GM12878 (cell line): ENCODE results near the gene RASGEF1B. TPM values are rescaled to one million over a fixed set of nuclear protein-coding genes. Genes with fewer than 3 reads are reported as not detected.

ENCODE experiments used
- ATAC-seq: fragments of 200-7000 bp; cut with Tn5 transposase; 3 replicates; pipeline ENCODE4 v1.9.1; 2020; ENCODE audit warnings: mild to moderate bottlenecking, moderate library complexity
- BruUV-seq: library from RNA; stranded (reverse); fragments of 400-500 nt; replicated peaks from 2 replicates; lab custom pipeline; 2021; lab: Mats Ljungman, UMichigan
- CTCF ChIA-PET: fragments of 300-600 bp; sonication (Branson Sonifier 250); formaldehyde crosslinking; extraction: SDS; loops from one replicate; lab custom pipeline; 2021; ENCODE audit warnings: inconsistent platforms; lab: Yijun Ruan, JAX
- POLR2A ChIA-PET: fragments of 350-600 bp; formaldehyde crosslinking; extraction: SDS; loops from one replicate; lab custom pipeline; 2021; ENCODE audit warnings: inconsistent platforms; lab: Charles Lee
- RAD21 ChIA-PET: fragments of 300-600 bp; sonication (Branson Sonifier 250); formaldehyde crosslinking; loops from one replicate; lab custom pipeline; 2023; ENCODE audit warnings: antibody characterized with exemption; ENCODE audit not compliant: unreplicated experiment; lab: Charles Lee
- SMC1A ChIA-PET: fragments of 300-600 bp; sonication (Branson Sonifier 250); formaldehyde crosslinking; loops from one replicate; lab custom pipeline; 2023; ENCODE audit not compliant: unreplicated experiment, uncharacterized antibody; lab: Charles Lee
- DNase-seq: peaks from one replicate; pipeline ENCODE4 v3.0.0-alpha.2; 2011; ENCODE audit warnings: low read depth, low spot score
- FAIRE-seq: peaks from 3 replicates; lab custom pipeline; 2011; peaks lifted over from hg19 to GRCh38; lab: Jason Lieb, UNC
- H2AFZ ChIP-seq: 2 replicates; pipeline ENCODE4 v1.6.0; 2011; ENCODE audit warnings: low read depth, low read length, control low read depth; ENCODE audit not compliant: control insufficient read depth
- H3K27ac ChIP-seq: 2 replicates; pipeline ENCODE4 v1.5.1; 2011; ENCODE audit warnings: control low read depth; ENCODE audit not compliant: control insufficient read depth, insufficient read depth
- H3K27me3 ChIP-seq, 2 experiments: replicated peaks in 1 of 2; 2 replicates each; pipeline versions ENCODE4 v1.6.0 to v1.6.1; 2011; ENCODE audit warnings: low read length in 1 of 2; ENCODE audit not compliant: control insufficient read depth in 2 of 2, insufficient read depth in 2 of 2
- H3K36me3 ChIP-seq, 2 experiments: 2 replicates each; pipeline ENCODE4 v1.5.1; 2011; ENCODE audit warnings: low read length in 1 of 2; ENCODE audit not compliant: control insufficient read depth in 2 of 2, insufficient read depth in 2 of 2
- H3K4me1 ChIP-seq: 2 replicates; pipeline ENCODE4 v1.6.1; 2011; ENCODE audit warnings: mild to moderate bottlenecking, low read length, moderate library complexity, mixed read lengths; ENCODE audit not compliant: control insufficient read depth, insufficient read depth
- H3K4me2 ChIP-seq: 2 replicates; pipeline ENCODE4 v1.6.0; 2011; ENCODE audit warnings: control low read depth; ENCODE audit not compliant: control insufficient read depth, insufficient read depth
- H3K4me3 ChIP-seq: fragments of 200-600 bp; sonication (generic); 2 replicates; pipeline ENCODE4 v1.5.1; 2016
- H3K79me2 ChIP-seq: 2 replicates; pipeline ENCODE4 v1.6.0; 2011; ENCODE audit warnings: low read length; ENCODE audit not compliant: control insufficient read depth, insufficient read depth
- H3K9ac ChIP-seq: 2 replicates; pipeline ENCODE4 v1.8.0; 2011; ENCODE audit warnings: low read length, control low read depth, mixed read lengths; ENCODE audit not compliant: control insufficient read depth, insufficient read depth
- H3K9me3 ChIP-seq: replicated peaks from 3 replicates; pipeline ENCODE4 v1.5.1; 2011; ENCODE audit warnings: mild to moderate bottlenecking, low read length; ENCODE audit not compliant: control insufficient read depth, insufficient read depth
- H4K20me1 ChIP-seq: 2 replicates; pipeline ENCODE4 v1.6.0; 2011; ENCODE audit not compliant: control insufficient read depth, insufficient read depth
- BACH1 ChIP-seq: fragments of 450-650 bp; IDR thresholded peaks from 2 replicates; pipeline ENCODE4 v1.6.1; 2017; ENCODE audit warnings: mild to moderate bottlenecking, borderline replicate concordance
- CUX1 ChIP-seq: IDR thresholded peaks from 2 replicates; pipeline ENCODE4 v1.6.1; 2012; ENCODE audit warnings: improper control_type of control experiment, low read depth, low read length; ENCODE audit not compliant: insufficient replicate concordance
- E2F4 ChIP-seq: IDR thresholded peaks from 2 replicates; pipeline ENCODE4 v1.6.1; 2012; ENCODE audit warnings: low read depth, low read length, improper control_type of control experiment
- FOXM1 ChIP-seq: IDR thresholded peaks from 2 replicates; pipeline ENCODE4 v1.6.1; 2012; ENCODE audit warnings: low read depth, mild to moderate bottlenecking, inconsistent platforms, low read length, moderate library complexity
- GATAD2B ChIP-seq: fragments of 450-650 bp; conservative IDR thresholded peaks from 2 replicates; pipeline ENCODE4 v1.6.1; 2017; ENCODE audit warnings: low read depth, mild to moderate bottlenecking, moderate library complexity
- JUND ChIP-seq: IDR thresholded peaks from 2 replicates; pipeline ENCODE4 v1.6.1; 2012; ENCODE audit warnings: low read depth, mild to moderate bottlenecking, low read length, improper control_type of control experiment, moderate library complexity
- KAT2A ChIP-seq: conservative IDR thresholded peaks from 2 replicates; pipeline ENCODE4 v1.6.1; 2011; ENCODE audit warnings: low read depth, low read length; ENCODE audit not compliant: control insufficient read depth
- KDM1A ChIP-seq: fragments of 200-600 bp; sonication (generic); IDR thresholded peaks from 2 replicates; pipeline ENCODE4 v1.6.1; 2016; ENCODE audit warnings: borderline replicate concordance
- KLF5 ChIP-seq: fragments of 450-650 bp; IDR thresholded peaks from 2 replicates; pipeline ENCODE4 v1.6.1; 2014; ENCODE audit warnings: mild to moderate bottlenecking; ENCODE audit not compliant: partially characterized antibody
- MAX ChIP-seq: IDR thresholded peaks from 2 replicates; pipeline ENCODE4 v1.6.1; 2012; ENCODE audit warnings: low read depth, low read length, improper control_type of control experiment
- PML ChIP-seq: IDR thresholded peaks from 2 replicates; pipeline ENCODE4 v1.6.1; 2012; ENCODE audit warnings: low read length, inconsistent platforms
- POU2F2 ChIP-seq: IDR thresholded peaks from 3 replicates; pipeline ENCODE4 v1.6.1; 2011; ENCODE audit warnings: low read depth, mild to moderate bottlenecking, low read length, borderline replicate concordance
- RCOR1 ChIP-seq: conservative IDR thresholded peaks from 2 replicates; pipeline ENCODE4 v1.6.1; 2012; ENCODE audit warnings: low read depth, low read length, improper control_type of control experiment
- WRNIP1 ChIP-seq: IDR thresholded peaks from 2 replicates; pipeline ENCODE4 v1.6.1; 2011; ENCODE audit warnings: low read depth, low read length, improper control_type of control experiment, borderline replicate concordance
- ZBTB33 ChIP-seq: fragments of 450-650 bp; IDR thresholded peaks from 2 replicates; pipeline ENCODE4 v1.6.1; 2017; ENCODE audit warnings: mild to moderate bottlenecking
- WGBS: methylation state at CpG from one replicate; pipeline ENCODE4 v1.1.6; 2016; ENCODE audit warnings: low lambda C conversion rate; ENCODE audit not compliant: insufficient replicate concordance, insufficient coverage; ENCODE audit errors: missing lambda C conversion rate; 5-methylcytosine and 5-hydroxymethylcytosine counted together
- in situ Hi-C: fragments of 300-500 bp; cut with MboI; formaldehyde crosslinking; loops from 9 replicates; pipeline ENCODE4 v1.14.3; 2018; ENCODE audit warnings: mixed read lengths
- intact Hi-C: fragments of 100-400 bp; cut with micrococcal nuclease; formaldehyde crosslinking; loops from one replicate; pipeline ENCODE4 v1.14.2; 2022; ENCODE audit not compliant: unreplicated experiment
- polyA plus RNA-seq, 11 experiments: library from polyadenylated mRNA; depleted of rRNA in 4 of 11; unstranded in 6 of 11; stranded (reverse) in 5 of 11; fragments of >200 nt; fragmentation: Nextera tagmentation in 4 of 11; fragmentation: Illumina TruSeq in 1 of 11; extraction: Ambion mirVana in 4 of 11; extraction: Trizol in 1 of 11; gene quantifications; 1 replicate in 1 of 11; 2 replicates in 10 of 11; pipeline versions ENCODE4 v1.2.1 to v1.2.3, GENCODE V29; 2011 to 2016; ENCODE audit warnings: inconsistent platforms in 2 of 11, missing spikeins in 2 of 11, low read depth in 1 of 11
- total RNA-seq, 4 experiments: library from RNA; depleted of rRNA in 3 of 4; stranded (reverse); fragments of >200 nt in 3 of 4; fragmentation: Illumina TruSeq in 1 of 4; extraction: Trizol in 1 of 4; gene quantifications; 2 replicates each; pipeline versions ENCODE4 v1.2.1 to v1.2.3, GENCODE V29; 2013 to 2021

Gene RASGEF1B
- total and polyA plus RNA-seq, 10 of the 15 experiments (the other 5 are each of a cell fraction or from before 2014, with no cell fraction given) = 0.03 to 0.24 (median 0.10) TPM; not detected in 2

GRCh38 chr4:81467672-81467964 is 4.1 kb downstream of the RASGEF1B start:
- no peaks in the 10 kb centered on the region for H3K9me3 ChIP-seq
- SMC1A ChIA-PET = interaction anchor here (0.7 to 9.1 kb wide), 28 partner anchors 13 to 803 kb away, joined by 3 to 110 read pairs (median 3); no protein-coding TSS in a partner anchor
- intact Hi-C loops (loop anchor here (1.0 to 10.0 kb wide), 8 partner anchors 60 to 801 kb away; no protein-coding TSS in a partner anchor), in situ Hi-C loops (loop anchor here (5.0 kb wide), 2 partner anchors 375 to 735 kb away; no protein-coding TSS in a partner anchor)
- 0% methylated on average over 1 of the region's 1 CpG for WGBS
- DNase-seq (no peak), FAIRE-seq (no peak), ATAC-seq (no peak)
- POLR2A ChIA-PET = no interaction called here
- H3K27me3 ChIP-seq = peaks cover 4 to 9% of the 10 kb centered on the region in 2 experiments
- no peaks in the 10 kb centered on the region for H4K20me1 ChIP-seq
- CTCF ChIA-PET = interaction anchor here (0.7 to 5.1 kb wide), 47 partner anchors 10 to 801 kb away, joined by 3 to 114 read pairs (median 3); no protein-coding TSS in a partner anchor
- no TSS peak for BruUV-seq
- RAD21 ChIA-PET = interaction anchor here (0.7 to 6.8 kb wide), 16 partner anchors 15 to 893 kb away, joined by 3 to 77 read pairs (median 4); no protein-coding TSS in a partner anchor
- no peak overlapping the region for H3K4me2 ChIP-seq
- no peak overlapping the region for H3K27ac ChIP-seq
- H3K9ac ChIP-seq = no peak overlapping the region
- H3K79me2 ChIP-seq = no peaks in the 10 kb centered on the region
- H3K4me1 ChIP-seq = peaks cover 13% of the 10 kb centered on the region
- H3K36me3 ChIP-seq = no peaks in the 10 kb centered on the region
- no peak overlapping the region for H2AFZ ChIP-seq
- H3K4me3 ChIP-seq = no peak overlapping the region
- TF ChIP-seq CUX1 = no peak
- TF ChIP-seq KDM1A = no peak
- TF ChIP-seq RCOR1 = no peak
- TF ChIP-seq WRNIP1 = no peak
- no peak for TF ChIP-seq MAX
- no peak for TF ChIP-seq POU2F2
- no peak for TF ChIP-seq PML
- no peak for TF ChIP-seq FOXM1
- no peak for TF ChIP-seq BACH1
- no peak for TF ChIP-seq KAT2A
- no peak for TF ChIP-seq KLF5
- TF ChIP-seq GATAD2B = no peak
- no peak for TF ChIP-seq JUND
- TF ChIP-seq ZBTB33 = no peak
- TF ChIP-seq E2F4 = no peak
